Keratinocyte (primary cell): ENCODE data around the gene CYP27B1. TPM values are rescaled to one million over a fixed set of nuclear protein-coding genes. Genes with fewer than 3 reads are reported as not detected.

Experiments used
- DNase-seq: peaks from one replicate; pipeline ENCODE4 v3.0.0-alpha.2; 2011; ENCODE audit warnings: low read depth, missing footprints, low spot score
- FAIRE-seq: peaks from 2 replicates; lab custom pipeline; 2011; peaks lifted over from hg19 to GRCh38; lab: Jason Lieb, UNC
- H2AFZ ChIP-seq: 2 replicates; pipeline ENCODE4 v1.6.0; 2012; ENCODE audit warnings: low read length, control low read depth, inconsistent platforms; ENCODE audit not compliant: control insufficient read depth
- H3K27ac ChIP-seq: 2 replicates; pipeline ENCODE4 v1.5.1; 2011; ENCODE audit warnings: low read length; ENCODE audit not compliant: control insufficient read depth, insufficient read depth
- H3K27me3 ChIP-seq: 3 replicates; pipeline ENCODE4 v1.6.0; 2011; ENCODE audit warnings: low read length; ENCODE audit not compliant: control insufficient read depth, insufficient read depth; ENCODE audit errors: extremely low read depth
- H3K36me3 ChIP-seq, 2 experiments: 2 replicates in 1 of 2; 3 replicates in 1 of 2; pipeline ENCODE4 v1.5.1; 2011; ENCODE audit warnings: low read length in 2 of 2, mild to moderate bottlenecking in 1 of 2; ENCODE audit not compliant: control insufficient read depth in 2 of 2, insufficient read depth in 2 of 2; ENCODE audit errors: extremely low read depth in 1 of 2
- H3K4me1 ChIP-seq: 3 replicates; pipeline ENCODE4 v1.5.1; 2011; ENCODE audit warnings: low read length; ENCODE audit not compliant: control insufficient read depth, insufficient read depth; ENCODE audit errors: extremely low read depth
- H3K4me2 ChIP-seq: 3 replicates; pipeline ENCODE4 v1.6.0; 2011; ENCODE audit warnings: low read depth, low read length; ENCODE audit not compliant: control insufficient read depth, insufficient read depth; ENCODE audit errors: extremely low read depth
- H3K4me3 ChIP-seq, 3 experiments: fragments of 200-600 bp in 1 of 3; sonication (generic) in 1 of 3; 2 replicates in 2 of 3; 3 replicates in 1 of 3; pipeline ENCODE4 v1.5.1; 2011 to 2016; ENCODE audit warnings: low read length in 3 of 3, mild to moderate bottlenecking in 3 of 3, control low read depth in 2 of 3, inconsistent platforms in 1 of 3, low read depth in 1 of 3, mixed read lengths in 1 of 3, mixed run types in 1 of 3, moderate library complexity in 1 of 3; ENCODE audit not compliant: control insufficient read depth in 2 of 3, insufficient read depth in 2 of 3; ENCODE audit errors: extremely low read depth in 1 of 3
- H3K79me2 ChIP-seq: 2 replicates; pipeline ENCODE4 v1.6.0; 2012; ENCODE audit warnings: low read length; ENCODE audit not compliant: control insufficient read depth, insufficient read depth
- H3K9ac ChIP-seq: 3 replicates; pipeline ENCODE4 v1.6.0; 2011; ENCODE audit warnings: low read length; ENCODE audit not compliant: control insufficient read depth, insufficient read depth; ENCODE audit errors: extremely low read depth
- H3K9me1 ChIP-seq: 3 replicates; pipeline ENCODE4 v1.6.0; 2011; ENCODE audit warnings: low read length; ENCODE audit not compliant: control insufficient read depth, insufficient read depth; ENCODE audit errors: extremely low read depth
- H3K9me3 ChIP-seq: 2 replicates; pipeline ENCODE4 v1.5.1; 2012; ENCODE audit warnings: low read depth, low read length; ENCODE audit not compliant: control insufficient read depth
- H4K20me1 ChIP-seq: 3 replicates; pipeline ENCODE4 v1.6.0; 2011; ENCODE audit warnings: low read length; ENCODE audit not compliant: control insufficient read depth, insufficient read depth; ENCODE audit errors: extremely low read depth
- CTCF ChIP-seq, 3 experiments: IDR thresholded peaks in 1 of 3; conservative IDR thresholded peaks in 1 of 3; optimal IDR thresholded peaks in 1 of 3; 2 replicates in 2 of 3; 3 replicates in 1 of 3; pipeline versions ENCODE3 to v1.5.1; 2011; ENCODE audit warnings: low read length in 3 of 3, mild to moderate bottlenecking in 3 of 3, moderate library complexity in 2 of 3, control low read depth in 1 of 3, inconsistent platforms in 1 of 3; ENCODE audit not compliant: insufficient read depth in 2 of 3; ENCODE audit errors: extremely low read depth in 1 of 3
- EZH2 ChIP-seq: IDR thresholded peaks from one replicate; pipeline ENCODE4 v1.6.1; 2012; ENCODE audit warnings: inconsistent platforms, mild to moderate bottlenecking, low read length, moderate library complexity
- dilution Hi-C: fragments of 300-500 bp; cut with MboI; formaldehyde crosslinking; loops from one replicate; pipeline ENCODE4 v1.7.0; 2020; ENCODE audit warnings: low sequenced_read_pairs; ENCODE audit not compliant: extremely low pct_ligation_motif_present
- polyA plus RNA-seq, 5 experiments: library from polyadenylated mRNA; depleted of rRNA in 3 of 5; stranded (reverse) in 3 of 5; stranded (forward) in 1 of 5; unstranded in 1 of 5; fragments of >200 nt; gene quantifications; 1 replicate in 1 of 5; 2 replicates in 3 of 5; 3 replicates in 1 of 5; pipeline versions ENCODE4 v1.2.1 to v1.2.3, GENCODE V29; 2011 to 2012; ENCODE audit warnings: missing spikeins in 2 of 5, low read depth in 1 of 5, low replicate concordance in 1 of 5

Gene CYP27B1
- polyA plus RNA-seq, 1 donor (not counting 4 experiments of a cell fraction or from before 2014, with no cell fraction given), result 33.6 TPM

GRCh38 chr12:57782243-57782607 is 15.3 kb upstream of the CYP27B1 start:
- FAIRE-seq (no peak), DNase-seq (no peak)
- no peak overlapping the region for H3K9ac ChIP-seq
- H3K4me1 ChIP-seq, result peaks cover 8% of the 10 kb centered on the region
- dilution Hi-C loops, result no loop called here
- no peaks in the 10 kb centered on the region for H3K27me3 ChIP-seq
- no peak overlapping the region for H3K4me3 ChIP-seq
- H3K9me3 ChIP-seq, result no peaks in the 10 kb centered on the region
- no peak overlapping the region for H3K27ac ChIP-seq
- H4K20me1 ChIP-seq, result no peaks in the 10 kb centered on the region
- H2AFZ ChIP-seq, result no peak overlapping the region
- H3K79me2 ChIP-seq, result peaks cover 16% of the 10 kb centered on the region
- H3K4me2 ChIP-seq, result no peak overlapping the region
- H3K9me1 ChIP-seq, result no peaks in the 10 kb centered on the region
- no peak for TF ChIP-seq CTCF (optimal IDR thresholded peaks at IDR 0.05 in 1 of 3, IDR thresholded peaks at IDR 0.05 in 1 of 3, conservative IDR thresholded peaks at IDR 0.05 in 1 of 3; ENCODE audit: extremely low read depth in 1 of 3, insufficient read depth in 2 of 3, low read length in 3 of 3)
- no peak for TF ChIP-seq EZH2
- H3K36me3 ChIP-seq, result peaks cover 9 to 12% of the 10 kb centered on the region in 2 experiments

GRCh38 chr12:57781801-57782200 is 14.9 kb upstream of the CYP27B1 start:
- Histone ChIP-seq H2AFZ (no peak overlapping the region), H3K9ac (no peak overlapping the region), H3K27me3 (no peaks in the 10 kb centered on the region), H3K9me3 (no peaks in the 10 kb centered on the region), H3K4me3 (no peak overlapping the region), H3K9me1 (no peaks in the 10 kb centered on the region), H4K20me1 (no peaks in the 10 kb centered on the region), H3K27ac (no peak overlapping the region), H3K36me3 (peaks cover 7 to 8% of the 10 kb centered on the region in 2 experiments), H3K79me2 (peaks cover 16% of the 10 kb centered on the region), H3K4me2 (no peak overlapping the region), H3K4me1 (peaks cover 8% of the 10 kb centered on the region)
- TF ChIP-seq CTCF (optimal IDR thresholded peaks at IDR 0.05 in 1 of 3, IDR thresholded peaks at IDR 0.05 in 1 of 3, conservative IDR thresholded peaks at IDR 0.05 in 1 of 3; ENCODE audit: extremely low read depth in 1 of 3, insufficient read depth in 2 of 3, low read length in 3 of 3) (no peak), EZH2 (no peak)
- DNase-seq, result no peak
- dilution Hi-C loops, result no loop called here
- FAIRE-seq, result no peak
